Vagina (tissue), 2 donors: ENCODE data around the gene KCNG2.
A peak's percentile ranks its signal among the peaks of the same experiment; 100 is the strongest.

Experiments used
- CTCF ChIP-seq, 3 experiments: fragments of 450-650 bp in 2 of 3; fragments of 200-600 bp in 1 of 3; sonication (generic) in 1 of 3; IDR thresholded peaks; one replicate each; pipeline ENCODE4 v1.5.1; 2017 to 2019; ENCODE audit warnings: antibody characterized with exemption in 3 of 3, mild to moderate bottlenecking in 2 of 3, moderate library complexity in 2 of 3
- POLR2A ChIP-seq, 2 donors: fragments of 450-650 bp; IDR thresholded peaks; one replicate each; pipeline ENCODE4 v1.6.1; 2017; ENCODE audit warnings: antibody characterized with exemption in 2 of 2, mild to moderate bottlenecking in 2 of 2, moderate library complexity in 2 of 2
- POLR2AphosphoS5 ChIP-seq, 2 donors: sonication (generic); formaldehyde crosslinking; IDR thresholded peaks; one replicate each; pipeline ENCODE4 v1.9.0; 2017; ENCODE audit warnings: antibody characterized with exemption in 2 of 2, mild to moderate bottlenecking in 2 of 2, low read depth in 1 of 2; ENCODE audit not compliant: insufficient read depth in 1 of 2

- no peak for TF ChIP-seq CTCF (IDR thresholded peaks at IDR 0.05)
- peak; percentile 20 to 26 for TF ChIP-seq POLR2AphosphoS5 (IDR thresholded peaks at IDR 0.05; ENCODE audit: insufficient read depth in 1 of 2, low read depth in 1 of 2)
- no peak for TF ChIP-seq POLR2A (IDR thresholded peaks at IDR 0.05)
Measured at GRCh38 chr18:79947054-79947755, 149.5 kb downstream of the KCNG2 start.
